ENCODE measurements around the gene DENND4A. TPM values are rescaled to one million over a fixed set of nuclear protein-coding genes. Genes with fewer than 3 reads are reported as not detected.

Gene DENND4A
- total RNA-seq, 1 donor from 2014 or later: 9.1 TPM

- no peaks in the 10 kb centered on the region for H3K4me1 Mint-ChIP-seq
- no peaks in the 10 kb centered on the region for H3K36me3 Mint-ChIP-seq (ENCODE audit: low read depth)
- no peak for TF ChIP-seq CTCF (conservative IDR thresholded peaks at IDR 0.05)
- no peaks in the 10 kb centered on the region for H3K9me3 Mint-ChIP-seq
- no peaks in the 10 kb centered on the region for H3K27me3 Mint-ChIP-seq (ENCODE audit: low read depth)
- no peak overlapping the region for H3K4me3 Mint-ChIP-seq
- H3K27ac Mint-ChIP-seq (ENCODE audit: unreplicated experiment): no peak overlapping the region
- no peak for DNase-seq (ENCODE audit: low read depth, low spot score)
Observed at GRCh38 chr15:65659502-65660052, 132.5 kb downstream of the DENND4A start.

DNA sequence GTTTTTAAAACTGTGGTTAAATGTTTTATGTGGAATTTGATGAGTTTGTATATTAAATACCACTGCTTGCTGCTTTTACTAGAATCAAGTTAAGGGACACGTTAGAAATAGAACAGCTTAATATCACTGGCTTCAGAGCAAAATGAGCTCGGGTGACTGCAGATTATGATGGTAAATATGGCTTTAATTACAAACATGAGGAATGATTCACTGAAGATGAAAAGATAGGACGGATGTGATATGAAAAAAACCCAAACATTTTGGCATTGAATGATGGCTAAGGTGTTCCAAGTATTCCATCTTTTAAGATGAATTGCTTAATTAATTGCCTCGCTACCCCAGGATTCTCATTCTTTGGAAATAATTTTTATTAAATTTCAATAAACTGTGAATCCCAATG lies 136.6 kb downstream of the DENND4A start:
- no peaks in the 10 kb centered on the region for H3K4me1 Mint-ChIP-seq
- H3K36me3 Mint-ChIP-seq (ENCODE audit: low read depth): no peaks in the 10 kb centered on the region
- H3K4me3 Mint-ChIP-seq: no peak overlapping the region
- H3K27me3 Mint-ChIP-seq (ENCODE audit: low read depth): no peaks in the 10 kb centered on the region
- no peak for DNase-seq (ENCODE audit: low read depth, low spot score)
- no peak for TF ChIP-seq CTCF (conservative IDR thresholded peaks at IDR 0.05)
- H3K27ac Mint-ChIP-seq (ENCODE audit: unreplicated experiment): no peak overlapping the region
- no peaks in the 10 kb centered on the region for H3K9me3 Mint-ChIP-seq

DNA sequence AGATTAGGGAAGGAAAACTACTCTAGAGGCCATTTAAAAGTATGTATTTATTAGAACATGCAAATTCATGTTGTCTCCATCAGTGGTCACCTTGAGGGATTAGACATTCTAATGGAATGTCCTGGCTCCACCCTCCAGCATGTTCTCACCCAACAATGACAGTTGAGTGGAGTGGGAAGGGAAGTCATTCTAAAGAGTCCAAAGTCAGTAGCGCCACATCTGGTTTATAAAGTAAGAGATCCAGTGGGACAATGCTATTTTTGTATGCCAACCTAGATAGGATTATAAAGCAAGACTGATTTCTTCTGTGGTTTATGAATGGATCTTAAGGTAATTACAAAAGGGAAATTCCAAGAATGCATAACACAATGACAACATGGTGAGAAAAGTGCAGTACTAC lies 137.1 kb downstream of the DENND4A start:
- no peak overlapping the region for H3K27ac Mint-ChIP-seq (ENCODE audit: unreplicated experiment)
- DNase-seq (ENCODE audit: low read depth, low spot score): no peak
- no peaks in the 10 kb centered on the region for H3K9me3 Mint-ChIP-seq

GRCh38 chr15:65653801-65654521 lies 138.1 kb downstream of the DENND4A start:
- Mint-ChIP-seq H3K4me1 (no peaks in the 10 kb centered on the region), H3K4me3 (no peak overlapping the region), H3K9me3 (no peaks in the 10 kb centered on the region), H3K27ac (ENCODE audit: unreplicated experiment) (no peak overlapping the region), H3K27me3 (ENCODE audit: low read depth) (no peaks in the 10 kb centered on the region), H3K36me3 (ENCODE audit: low read depth) (no peaks in the 10 kb centered on the region)
- DNase-seq (ENCODE audit: low read depth, low spot score): no peak
- TF ChIP-seq CTCF (conservative IDR thresholded peaks at IDR 0.05): no peak

More for the DNA sequence above, 137.1 kb downstream of the DENND4A start:
- no peak overlapping the region for H3K4me3 Mint-ChIP-seq
- no peaks in the 10 kb centered on the region for H3K27me3 Mint-ChIP-seq (ENCODE audit: low read depth)
- no peaks in the 10 kb centered on the region for H3K4me1 Mint-ChIP-seq
- TF ChIP-seq CTCF (conservative IDR thresholded peaks at IDR 0.05): no peak
- H3K36me3 Mint-ChIP-seq (ENCODE audit: low read depth): no peaks in the 10 kb centered on the region

DNA sequence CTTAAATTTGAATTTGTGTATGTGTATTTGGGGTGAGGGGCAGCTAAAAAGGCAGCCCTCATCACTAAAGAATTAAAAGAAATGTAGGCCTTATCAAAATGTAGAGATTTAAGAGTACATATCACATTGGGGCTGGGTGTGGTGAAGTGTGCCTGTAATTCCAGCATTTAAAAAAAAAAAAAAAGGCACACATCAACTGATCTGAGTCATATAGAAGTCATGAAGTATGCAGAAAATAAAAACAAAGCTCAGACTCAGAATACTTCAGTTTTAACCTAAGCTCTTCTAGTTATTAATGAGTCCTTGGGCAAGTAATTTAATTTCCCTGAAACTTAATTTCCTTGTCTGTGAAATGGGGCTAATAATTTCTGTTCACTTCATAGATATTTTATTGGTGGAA lies 138.8 kb downstream of the DENND4A start:
- no peaks in the 10 kb centered on the region for H3K4me1 Mint-ChIP-seq
- no peak overlapping the region for H3K27ac Mint-ChIP-seq (ENCODE audit: unreplicated experiment)
- no peaks in the 10 kb centered on the region for H3K36me3 Mint-ChIP-seq (ENCODE audit: low read depth)
- H3K4me3 Mint-ChIP-seq: no peak overlapping the region
- no peak for DNase-seq (ENCODE audit: low read depth, low spot score)
- H3K9me3 Mint-ChIP-seq: no peaks in the 10 kb centered on the region
- TF ChIP-seq CTCF (conservative IDR thresholded peaks at IDR 0.05): no peak
- no peaks in the 10 kb centered on the region for H3K27me3 Mint-ChIP-seq (ENCODE audit: low read depth)

All from neural crest cell (in vitro differentiated cells).